GM19395 (cell line): ENCODE data around the gene SCO2.
A peak's percentile ranks its signal among the peaks of the same experiment; 100 is the strongest.

Experiments
- ATAC-seq: cut with Tn5 transposase; IDR thresholded peaks from one replicate; pipeline ENCODE4 v1.9.1; 2021; ENCODE audit warnings: mild to moderate bottlenecking, moderate library complexity; ENCODE audit not compliant: unreplicated experiment

SCO2 gene

GRCh38 chr22:50482107-50483074, 43.0 kb downstream of the SCO2 start:
- no peak for ATAC-seq

GRCh38 chr22:50481440-50482106, 43.8 kb downstream of the SCO2 start, which contains the start of gene ADM2:
TSS of gene ADM2 (plus strand) at chr22:50481543. CDS start at chr22:50481848, 305 bp downstream.
- ATAC-seq: no peak

GRCh38 chr22:50481045-50481439, 44.4 kb downstream of the SCO2 start:
- no peak for ATAC-seq

- ATAC-seq: no peak
Measured at GRCh38 chr22:50479721-50480120, 45.7 kb downstream of the SCO2 start.

- ATAC-seq: no peak
Measured at GRCh38 chr22:50477923-50478322, 47.5 kb downstream of the SCO2 start.

GRCh38 chr22:50476868-50477267, 48.5 kb downstream of the SCO2 start:
- ATAC-seq: no peak

GRCh38 chr22:50475652-50476002, 49.8 kb downstream of the SCO2 start:
- no peak for ATAC-seq

- peak; percentile 45 for ATAC-seq
Measured at GRCh38 chr22:50474710-50475651, 50.4 kb downstream of the SCO2 start, which contains the start of gene SBF1. TSS of gene SBF1 (minus strand) at chr22:50475035. CDS start at chr22:50474840, 195 bp downstream.

GRCh38 chr22:50473855-50474671, 51.3 kb downstream of the SCO2 start:
- no peak for ATAC-seq
